Measurements from ENCODE around the gene ACSS3. TPM values are rescaled to one million over a fixed set of nuclear protein-coding genes. Genes with fewer than 3 reads are reported as not detected.

Gene ACSS3
- polyA plus RNA-seq, 1 donor = 6.0 TPM

DNA sequence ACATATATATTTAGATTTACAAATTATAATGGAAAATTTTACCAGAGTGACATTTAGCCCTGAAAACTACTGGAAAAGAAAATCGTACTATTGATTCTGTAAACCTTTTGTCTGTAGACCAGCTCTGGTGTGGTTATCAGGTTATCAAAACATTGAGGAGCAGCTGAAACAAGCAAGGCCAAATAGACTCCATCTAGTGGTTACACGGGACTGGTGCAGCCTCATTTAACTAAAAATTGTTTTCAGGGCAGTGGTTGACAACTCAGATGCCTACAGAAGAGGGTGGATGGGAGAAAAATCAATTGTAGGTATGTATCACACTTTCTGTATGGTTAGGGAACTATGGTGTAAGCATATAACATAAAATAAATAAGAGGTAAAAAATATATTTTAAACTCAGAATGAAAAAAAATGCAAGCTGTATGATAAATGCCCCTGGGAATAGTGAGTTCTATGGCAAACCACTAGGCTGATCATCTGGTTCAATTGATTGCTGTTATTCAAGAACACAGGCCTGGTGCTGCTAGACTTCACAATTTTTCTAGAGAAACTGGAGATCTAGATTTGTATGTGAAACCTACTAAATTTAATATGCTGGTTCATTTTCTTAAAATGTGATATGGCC is 51.2 kb downstream of the ACSS3 start:
- H3K4me1 ChIP-seq (ENCODE audit: control insufficient read depth, insufficient read depth, low read length) = no peaks in the 10 kb centered on the region
- peak in 1 of 2 donors; percentile 16 for DNase-seq
- H3K36me3 ChIP-seq (ENCODE audit: control insufficient read depth, insufficient read depth, low read length) = no peaks in the 10 kb centered on the region
- H3K27ac ChIP-seq (ENCODE audit: low read length) = no peak overlapping the region
- no peaks in the 10 kb centered on the region for H3K9me3 ChIP-seq (ENCODE audit: control insufficient read depth, low read depth, low read length)
- H3K27me3 ChIP-seq (ENCODE audit: control insufficient read depth, insufficient read depth, low read length) = no peaks in the 10 kb centered on the region
- no peak overlapping the region for H3K4me3 ChIP-seq (ENCODE audit: low read length)
- WGBS (ENCODE audit: insufficient coverage, low lambda C conversion rate) = no CpG with 5 or more reads among the region's 2 CpGs

DNA sequence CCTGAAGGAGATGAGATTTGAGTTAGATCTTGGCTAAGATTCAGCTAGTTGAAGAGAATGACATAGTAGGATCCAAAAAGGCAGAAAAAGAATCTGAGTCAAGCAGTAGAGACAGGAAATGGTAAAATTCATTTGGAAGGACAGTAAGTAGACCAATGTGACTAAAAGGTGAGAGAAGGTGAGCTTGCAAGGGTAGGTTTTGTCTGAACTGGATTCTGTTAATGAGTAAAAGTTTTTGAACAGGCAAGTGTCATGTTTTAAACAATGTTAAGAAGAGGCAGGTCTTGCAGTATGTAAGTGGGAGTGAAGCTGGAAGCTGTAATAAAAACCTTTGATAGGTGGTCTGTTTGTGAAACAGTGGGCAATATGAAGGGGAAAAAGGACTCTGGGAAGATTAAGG is 58.6 kb downstream of the ACSS3 start:
- peak in 1 of 2 donors; percentile 50 for DNase-seq
- no peaks in the 10 kb centered on the region for H3K9me3 ChIP-seq (ENCODE audit: control insufficient read depth, low read depth, low read length)

DNA sequence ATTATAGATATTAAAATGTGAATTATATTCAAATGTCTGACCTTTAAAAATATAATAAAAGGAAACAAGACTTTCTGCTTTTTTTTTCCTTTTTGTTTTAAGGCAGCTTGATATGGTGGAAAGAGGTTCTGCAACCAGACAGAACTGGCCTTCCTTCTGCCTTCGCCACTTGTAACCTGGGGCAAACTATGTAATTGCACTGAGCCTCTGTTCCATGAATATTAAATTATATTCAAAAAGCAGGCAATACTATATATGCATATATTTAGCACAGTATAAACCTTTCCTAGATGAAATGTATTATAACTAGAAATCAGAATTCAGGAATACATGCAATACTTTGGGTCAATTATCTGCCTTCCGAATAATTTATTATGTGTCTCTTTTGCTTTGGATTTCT is 59.9 kb downstream of the ACSS3 start:
- H3K27ac ChIP-seq (ENCODE audit: low read length) = no peak overlapping the region
- H3K4me3 ChIP-seq (ENCODE audit: low read length) = no peak overlapping the region
- H3K27me3 ChIP-seq (ENCODE audit: control insufficient read depth, insufficient read depth, low read length) = no peaks in the 10 kb centered on the region
- no peaks in the 10 kb centered on the region for H3K36me3 ChIP-seq (ENCODE audit: control insufficient read depth, insufficient read depth, low read length)
- H3K4me1 ChIP-seq (ENCODE audit: control insufficient read depth, insufficient read depth, low read length) = no peaks in the 10 kb centered on the region
- WGBS (ENCODE audit: insufficient coverage, low lambda C conversion rate) = 70% methylated on average over 1 of the region's 2 CpGs
- no peak for DNase-seq
- no peaks in the 10 kb centered on the region for H3K9me3 ChIP-seq (ENCODE audit: control insufficient read depth, low read depth, low read length)

More for the DNA sequence above, 58.6 kb downstream of the ACSS3 start:
- Histone ChIP-seq H3K36me3 (ENCODE audit: control insufficient read depth, insufficient read depth, low read length) (no peaks in the 10 kb centered on the region), H3K4me1 (ENCODE audit: control insufficient read depth, insufficient read depth, low read length) (no peaks in the 10 kb centered on the region), H3K4me3 (ENCODE audit: low read length) (no peak overlapping the region), H3K27me3 (ENCODE audit: control insufficient read depth, insufficient read depth, low read length) (no peaks in the 10 kb centered on the region), H3K27ac (ENCODE audit: low read length) (no peak overlapping the region)

DNA sequence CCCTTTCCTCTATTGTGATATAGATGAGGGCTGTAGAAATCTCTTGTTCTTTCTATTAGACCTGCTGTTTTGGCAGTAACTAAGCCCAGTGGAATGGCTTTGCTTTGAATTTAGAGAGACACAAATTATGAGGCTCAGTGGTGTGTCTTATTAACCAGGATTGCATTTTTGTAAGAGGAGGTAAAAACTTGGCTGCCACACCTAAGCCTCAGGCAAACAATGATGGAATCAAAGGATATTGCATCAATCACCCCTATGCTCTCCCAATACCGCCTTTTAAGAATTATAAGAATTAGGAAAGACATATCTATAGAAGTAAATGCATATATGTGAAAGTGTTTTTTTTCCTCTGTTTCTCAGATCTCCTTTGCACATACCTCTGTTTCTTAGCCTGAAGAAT is 63.3 kb downstream of the ACSS3 start:
- Histone ChIP-seq H3K9me3 (ENCODE audit: control insufficient read depth, low read depth, low read length) (no peaks in the 10 kb centered on the region), H3K4me1 (ENCODE audit: control insufficient read depth, insufficient read depth, low read length) (no peaks in the 10 kb centered on the region), H3K27ac (ENCODE audit: low read length) (no peak overlapping the region), H3K36me3 (ENCODE audit: control insufficient read depth, insufficient read depth, low read length) (no peaks in the 10 kb centered on the region), H3K27me3 (ENCODE audit: control insufficient read depth, insufficient read depth, low read length) (no peaks in the 10 kb centered on the region), H3K4me3 (ENCODE audit: low read length) (no peak overlapping the region)
- DNase-seq = no peak
- WGBS (ENCODE audit: insufficient coverage, low lambda C conversion rate) = no CpG with 5 or more reads among the region's 1 CpG

DNA sequence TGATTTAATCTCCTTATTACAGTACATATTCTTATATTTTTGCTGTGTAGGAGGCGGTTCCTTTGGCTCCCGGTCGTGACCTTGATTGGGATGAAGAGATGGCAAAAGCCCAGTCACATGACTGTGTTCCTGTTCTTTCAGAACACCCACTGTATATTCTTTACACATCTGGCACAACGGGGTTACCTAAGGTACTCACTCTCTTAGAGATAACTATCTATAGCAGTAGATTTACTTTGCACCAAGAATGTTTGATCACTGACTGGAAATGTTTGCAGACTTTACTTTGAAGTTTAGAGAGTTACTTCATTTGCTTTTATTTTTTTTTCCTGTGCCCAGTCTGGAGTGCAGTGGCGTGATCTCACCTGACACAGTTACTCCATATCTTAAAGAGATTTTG is 65.2 kb downstream of the ACSS3 start:
- no peak overlapping the region for H3K27ac ChIP-seq (ENCODE audit: low read length)
- no peaks in the 10 kb centered on the region for H3K36me3 ChIP-seq (ENCODE audit: control insufficient read depth, insufficient read depth, low read length)
- DNase-seq = no peak
- H3K4me1 ChIP-seq (ENCODE audit: control insufficient read depth, insufficient read depth, low read length) = no peaks in the 10 kb centered on the region
- H3K4me3 ChIP-seq (ENCODE audit: low read length) = no peak overlapping the region
- no peaks in the 10 kb centered on the region for H3K9me3 ChIP-seq (ENCODE audit: control insufficient read depth, low read depth, low read length)
- H3K27me3 ChIP-seq (ENCODE audit: control insufficient read depth, insufficient read depth, low read length) = no peaks in the 10 kb centered on the region
- 20% methylated on average over 1 of the region's 5 CpGs for WGBS (ENCODE audit: insufficient coverage, low lambda C conversion rate)

DNA sequence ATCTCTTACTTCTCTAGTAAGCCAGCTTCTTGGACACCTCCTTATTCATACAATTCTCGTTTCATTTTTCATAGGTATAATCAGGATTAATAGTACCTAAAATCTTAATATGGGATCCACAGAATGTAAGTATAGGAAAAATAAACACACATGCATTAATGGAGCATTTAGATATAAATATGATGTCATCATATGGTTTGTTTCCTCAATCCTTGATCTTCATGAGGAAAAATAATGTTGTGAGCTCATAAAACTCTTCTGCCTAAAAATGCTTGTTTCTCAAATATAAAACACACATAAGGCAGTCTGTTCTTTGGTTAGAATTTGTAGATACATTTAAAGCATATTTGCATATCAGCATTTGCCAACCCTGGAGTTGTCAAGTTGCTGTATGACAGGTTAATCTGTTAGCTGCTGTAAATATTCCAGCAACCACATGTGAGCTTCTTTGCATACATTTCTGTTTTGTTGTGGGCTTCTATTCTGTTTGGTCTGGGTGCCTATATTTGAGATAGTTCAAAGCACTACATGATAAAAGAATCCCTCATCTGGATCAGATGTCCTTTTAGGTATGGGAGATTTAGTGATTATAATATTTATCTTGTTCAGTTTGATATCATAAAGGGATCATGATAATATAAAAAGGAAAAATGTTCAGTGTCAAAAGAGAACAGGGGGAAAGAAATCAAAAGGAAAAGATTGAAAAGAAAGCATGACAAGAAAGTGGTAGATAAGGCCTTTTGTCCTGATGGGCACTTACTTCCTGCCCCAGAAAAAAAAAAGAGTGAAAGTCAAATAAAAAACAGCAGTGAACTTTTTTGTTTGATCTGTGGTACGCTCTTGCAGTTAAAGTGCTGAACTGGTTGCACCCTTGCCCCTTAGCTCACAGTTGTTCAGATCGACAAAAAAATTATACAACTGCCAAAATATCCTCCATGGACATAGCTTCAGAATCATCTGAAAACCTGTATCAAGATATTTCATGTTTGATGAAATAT is 68.6 kb downstream of the ACSS3 start:
- Histone ChIP-seq H3K27ac (ENCODE audit: low read length) (no peak overlapping the region), H3K4me3 (ENCODE audit: low read length) (no peak overlapping the region), H3K36me3 (ENCODE audit: control insufficient read depth, insufficient read depth, low read length) (no peaks in the 10 kb centered on the region), H3K27me3 (ENCODE audit: control insufficient read depth, insufficient read depth, low read length) (no peaks in the 10 kb centered on the region), H3K9me3 (ENCODE audit: control insufficient read depth, low read depth, low read length) (no peaks in the 10 kb centered on the region), H3K4me1 (ENCODE audit: control insufficient read depth, insufficient read depth, low read length) (no peaks in the 10 kb centered on the region)
- 100% methylated on average over 1 of the region's 3 CpGs for WGBS (ENCODE audit: insufficient coverage, low lambda C conversion rate)
- DNase-seq = no peak

DNA sequence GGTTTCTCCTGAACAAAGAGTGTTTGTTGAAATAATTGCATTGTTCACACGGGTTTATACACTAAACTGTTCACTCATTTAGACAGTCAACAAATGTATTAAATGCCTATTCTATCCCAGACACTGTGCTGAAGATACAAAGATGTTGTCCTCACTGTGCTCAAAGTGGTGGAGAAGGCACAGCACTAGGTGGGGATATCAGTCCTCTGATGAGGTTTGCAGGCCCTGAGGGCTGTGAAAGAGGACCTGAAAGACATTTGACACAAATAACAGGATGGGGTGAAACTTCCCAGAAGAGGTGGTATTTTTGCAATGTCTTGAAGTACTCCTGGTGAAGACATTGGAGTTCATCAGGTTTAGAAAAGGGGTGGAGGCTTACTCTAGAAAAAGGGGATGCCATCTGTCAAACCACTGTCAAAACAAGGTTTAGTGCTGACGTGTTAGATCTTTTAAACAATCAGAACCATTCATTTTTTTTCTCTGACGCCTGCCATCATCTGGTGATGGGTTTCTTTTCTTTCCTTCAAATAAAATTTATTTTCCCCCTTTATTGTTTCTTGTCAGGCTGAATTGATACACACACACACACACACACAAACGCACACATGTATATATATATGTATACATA is 69.5 kb downstream of the ACSS3 start:
- H3K4me3 ChIP-seq (ENCODE audit: low read length) = no peak overlapping the region
- H3K36me3 ChIP-seq (ENCODE audit: control insufficient read depth, insufficient read depth, low read length) = no peaks in the 10 kb centered on the region
- no peak for DNase-seq
- no peaks in the 10 kb centered on the region for H3K9me3 ChIP-seq (ENCODE audit: control insufficient read depth, low read depth, low read length)
- H3K27ac ChIP-seq (ENCODE audit: low read length) = no peak overlapping the region
- no peaks in the 10 kb centered on the region for H3K4me1 ChIP-seq (ENCODE audit: control insufficient read depth, insufficient read depth, low read length)
- WGBS (ENCODE audit: insufficient coverage, low lambda C conversion rate) = 90% methylated on average over 3 of the region's 4 CpGs
- H3K27me3 ChIP-seq (ENCODE audit: control insufficient read depth, insufficient read depth, low read length) = no peaks in the 10 kb centered on the region

DNA sequence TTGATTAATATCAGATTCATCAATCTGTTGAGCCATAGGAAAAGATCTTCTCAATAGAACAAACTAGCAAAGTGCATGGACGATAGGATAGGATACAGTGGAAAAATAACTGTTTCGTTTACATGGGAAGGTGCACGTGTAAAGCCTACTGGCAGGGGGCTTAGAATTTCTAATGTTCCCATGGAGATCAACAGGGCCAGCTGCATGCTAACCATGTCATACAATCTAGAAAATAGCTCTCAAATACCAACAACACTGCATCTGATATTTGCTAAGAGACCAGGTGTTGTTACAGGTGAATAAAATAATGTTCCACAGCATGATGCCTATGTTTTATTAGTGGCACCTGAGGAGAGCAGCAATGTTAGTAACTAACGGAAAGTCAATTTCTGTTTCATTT is 72.5 kb downstream of the ACSS3 start:
- WGBS (ENCODE audit: insufficient coverage, low lambda C conversion rate) = 80% methylated on average over 1 of the region's 4 CpGs
- no peak for DNase-seq

DNA sequence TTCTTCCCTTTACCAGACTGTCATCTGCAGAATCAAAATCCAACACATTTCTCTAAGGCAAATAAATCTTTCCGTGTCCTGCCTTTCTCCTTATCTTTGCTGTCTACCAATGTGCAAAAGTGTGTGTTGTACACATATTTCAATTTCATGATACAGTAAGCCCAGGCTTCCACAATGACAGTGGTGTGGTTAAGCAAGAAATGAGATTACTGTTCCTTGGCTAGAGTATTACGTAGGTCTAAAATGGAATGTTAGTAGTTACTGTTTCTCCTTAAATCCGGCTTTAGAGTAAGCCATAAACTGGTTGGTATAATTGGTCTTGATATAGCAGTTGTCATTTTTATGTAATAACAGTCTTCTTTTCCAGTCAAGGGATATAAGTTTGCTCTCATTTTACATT is 82.0 kb downstream of the ACSS3 start:
- H3K4me1 ChIP-seq (ENCODE audit: control insufficient read depth, insufficient read depth, low read length) = no peaks in the 10 kb centered on the region
- no peaks in the 10 kb centered on the region for H3K9me3 ChIP-seq (ENCODE audit: control insufficient read depth, low read depth, low read length)
- H3K27ac ChIP-seq (ENCODE audit: low read length) = no peak overlapping the region
- no peak for DNase-seq
- WGBS (ENCODE audit: insufficient coverage, low lambda C conversion rate) = no CpG with 5 or more reads among the region's 3 CpGs
- no peaks in the 10 kb centered on the region for H3K27me3 ChIP-seq (ENCODE audit: control insufficient read depth, insufficient read depth, low read length)
- H3K4me3 ChIP-seq (ENCODE audit: low read length) = no peak overlapping the region
- peaks cover 4% of the 10 kb centered on the region for H3K36me3 ChIP-seq (ENCODE audit: control insufficient read depth, insufficient read depth, low read length)

More for the DNA sequence above, 72.5 kb downstream of the ACSS3 start:
- no peaks in the 10 kb centered on the region for H3K27me3 ChIP-seq (ENCODE audit: control insufficient read depth, insufficient read depth, low read length)
- H3K27ac ChIP-seq (ENCODE audit: low read length) = no peak overlapping the region
- H3K36me3 ChIP-seq (ENCODE audit: control insufficient read depth, insufficient read depth, low read length) = no peaks in the 10 kb centered on the region
- H3K4me1 ChIP-seq (ENCODE audit: control insufficient read depth, insufficient read depth, low read length) = no peaks in the 10 kb centered on the region
- H3K4me3 ChIP-seq (ENCODE audit: low read length) = no peak overlapping the region
- no peaks in the 10 kb centered on the region for H3K9me3 ChIP-seq (ENCODE audit: control insufficient read depth, low read depth, low read length)

DNA sequence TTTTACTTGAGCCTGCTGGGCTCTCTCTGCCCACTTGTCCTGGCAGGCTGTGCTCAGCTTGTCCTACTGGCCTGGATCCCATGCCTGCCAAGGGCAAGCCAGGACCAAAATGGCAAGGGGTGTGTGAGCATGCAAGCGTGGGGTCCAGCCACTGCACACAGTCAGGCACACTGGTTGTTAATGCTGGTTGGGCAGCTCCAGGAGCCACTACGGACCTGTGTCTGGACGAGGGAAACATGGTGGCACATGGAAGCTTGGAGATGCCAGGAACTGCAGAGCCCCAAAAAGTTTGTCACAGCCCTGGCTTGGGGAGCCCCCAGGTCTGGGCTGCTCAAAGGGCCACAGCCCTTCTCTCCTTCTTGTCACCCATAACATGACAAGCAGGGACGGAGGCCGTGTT is 83.8 kb downstream of the ACSS3 start:
- DNase-seq = no peak
- no peak overlapping the region for H3K4me3 ChIP-seq (ENCODE audit: low read length)
- WGBS (ENCODE audit: insufficient coverage, low lambda C conversion rate) = no CpG with 5 or more reads among the region's 5 CpGs
- H3K9me3 ChIP-seq (ENCODE audit: control insufficient read depth, low read depth, low read length) = no peaks in the 10 kb centered on the region
- no peaks in the 10 kb centered on the region for H3K27me3 ChIP-seq (ENCODE audit: control insufficient read depth, insufficient read depth, low read length)
- H3K27ac ChIP-seq (ENCODE audit: low read length) = no peak overlapping the region
- H3K4me1 ChIP-seq (ENCODE audit: control insufficient read depth, insufficient read depth, low read length) = no peaks in the 10 kb centered on the region
- H3K36me3 ChIP-seq (ENCODE audit: control insufficient read depth, insufficient read depth, low read length) = peaks cover 4% of the 10 kb centered on the region

Measured in large intestine (tissue), 3 donors.